ENCODE data around the gene SF3B6.

The SF3B6 gene

GRCh38 chr2:24017711-24018110, 58.4 kb downstream of the SF3B6 start:
- DNase-seq = no peak
